IPS-NIHi7 (cell line): ENCODE data around the gene OR2A12.
A peak's percentile ranks its signal among the peaks of the same experiment; 100 is the strongest.
"Not testable (repeated sequence)": the region's sequence is repeated elsewhere in the genome, so short reads cannot be mapped to it uniquely, and the experiment has no call there.

Experiments
- DNase-seq: peaks from one replicate; pipeline ENCODE4 v3.0.0; 2012; ENCODE audit warnings: mixed read lengths; ENCODE audit errors: extremely low spot score

Gene OR2A12

GRCh38 chr7:144085978-144086377, at the start of gene OR2A12:
Gene OR2A12 (plus strand): TSS chr7:144086278. CDS start chr7:144095108, 8,830 bp downstream.
- no peak for DNase-seq

GRCh38 chr7:144036302-144036885, 49.7 kb upstream of the OR2A12 start:
- DNase-seq, result no peak

- no peak for DNase-seq
Observed at GRCh38 chr7:144037414-144038035, 48.6 kb upstream of the OR2A12 start.

GRCh38 chr7:144038887-144039286, 47.2 kb upstream of the OR2A12 start:
- DNase-seq, result no peak

- DNase-seq, result no peak
Observed at GRCh38 chr7:144048648-144049047, 37.4 kb upstream of the OR2A12 start, which contains the start of gene OR2A5. Gene OR2A5 (plus strand): TSS chr7:144048948. CDS start chr7:144050402, 1,454 bp downstream.

GRCh38 chr7:144049491-144049890, 36.6 kb upstream of the OR2A12 start:
- no peak for DNase-seq

- no peak for DNase-seq
Observed at GRCh38 chr7:144050093-144050492, 36.0 kb upstream of the OR2A12 start.

GRCh38 chr7:144050884-144051283, 35.2 kb upstream of the OR2A12 start:
- DNase-seq, result not testable (repeated sequence)

GRCh38 chr7:144057954-144058353, 28.1 kb upstream of the OR2A12 start:
- no peak for DNase-seq

GRCh38 chr7:144063710-144064109, 22.4 kb upstream of the OR2A12 start:
- DNase-seq, result peak; percentile 55

GRCh38 chr7:144069511-144069910, 16.6 kb upstream of the OR2A12 start, which contains the start of gene OR2A25:
Gene OR2A25 (plus strand): TSS chr7:144069811. CDS start chr7:144074220, 4,409 bp downstream.
- no peak for DNase-seq

- no peak for DNase-seq
Observed at GRCh38 chr7:144069953-144070352, 16.1 kb upstream of the OR2A12 start.

GRCh38 chr7:144074374-144074773, 11.7 kb upstream of the OR2A12 start:
- no peak for DNase-seq

GRCh38 chr7:144086730-144087129, 652 bp downstream of the OR2A12 start:
- no peak for DNase-seq

- no peak for DNase-seq
Observed at GRCh38 chr7:144087230-144087629, 1.2 kb downstream of the OR2A12 start.

GRCh38 chr7:144090667-144091066, 4.6 kb downstream of the OR2A12 start:
- no peak for DNase-seq

- DNase-seq, result no peak
Observed at GRCh38 chr7:144098776-144099175, 12.7 kb downstream of the OR2A12 start.

- no peak for DNase-seq
Observed at GRCh38 chr7:144100607-144101006, 14.5 kb downstream of the OR2A12 start.

GRCh38 chr7:144102041-144102440, 16.0 kb downstream of the OR2A12 start:
- no peak for DNase-seq

GRCh38 chr7:144105211-144105610, 19.1 kb downstream of the OR2A12 start:
- DNase-seq, result no peak

GRCh38 chr7:144109283-144109682, 23.2 kb downstream of the OR2A12 start, which contains the start of gene OR2A2:
Gene OR2A2 (plus strand): TSS chr7:144109583. CDS start chr7:144109583, 0 bp downstream.
- DNase-seq, result no peak

GRCh38 chr7:144110272-144110671, 24.2 kb downstream of the OR2A12 start:
- DNase-seq, result no peak

- DNase-seq, result no peak
Observed at GRCh38 chr7:144113651-144114050, 27.6 kb downstream of the OR2A12 start.
